HepG2 (cell line): ENCODE measurements around the gene GLIS2. TPM values are rescaled to one million over a fixed set of nuclear protein-coding genes. Genes with fewer than 3 reads are reported as not detected.
A peak's percentile ranks its signal among the peaks of the same experiment; 100 is the strongest.

ENCODE experiments used
- FOXK1 ChIP-seq: sonication (generic); formaldehyde crosslinking; IDR thresholded peaks from 2 replicates; pipeline ENCODE4 v1.4.0; 2020; ENCODE audit warnings: low read depth, missing genetic modification reagents, borderline replicate concordance
- HOXA9 ChIP-seq: sonication (generic); formaldehyde crosslinking; IDR thresholded peaks from 2 replicates; pipeline ENCODE4 v1.8.1; 2022; ENCODE audit warnings: missing genetic modification reagents, mild to moderate bottlenecking, moderate library complexity, borderline replicate concordance
- KDM1A ChIP-seq: IDR thresholded peaks from 2 replicates; pipeline ENCODE4 v1.6.1; 2016; ENCODE audit warnings: missing compliant biosample characterization
- KLF16 ChIP-seq, 2 experiments: sonication (generic) in 1 of 2; formaldehyde crosslinking in 1 of 2; IDR thresholded peaks; 2 replicates each; pipeline versions ENCODE4 v1.6.1 to v1.8.0; 2016 to 2023; ENCODE audit warnings: missing genetic modification reagents in 2 of 2, missing compliant biosample characterization in 1 of 2
- MYC ChIP-seq: sonication (generic); formaldehyde crosslinking; IDR thresholded peaks from 2 replicates; pipeline ENCODE4 v1.9.0; 2021; ENCODE audit warnings: missing genetic modification reagents, borderline replicate concordance
- MZF1 ChIP-seq: sonication (generic); formaldehyde crosslinking; IDR thresholded peaks from 2 replicates; pipeline ENCODE4 v1.8.1; 2023; ENCODE audit warnings: mild to moderate bottlenecking, missing genetic modification reagents, borderline replicate concordance
- NBN ChIP-seq: fragments of 450-650 bp; conservative IDR thresholded peaks from 2 replicates; pipeline ENCODE4 v1.6.1; 2017
- PHF8 ChIP-seq: sonication (generic); formaldehyde crosslinking; IDR thresholded peaks from 2 replicates; pipeline ENCODE4 v1.5.0; 2020; ENCODE audit warnings: missing genetic modification reagents
- SPEN ChIP-seq: sonication (generic); formaldehyde crosslinking; IDR thresholded peaks from 2 replicates; pipeline ENCODE4 v1.5.1; 2020; ENCODE audit warnings: low read depth, mild to moderate bottlenecking, missing genetic modification reagents
- SRF ChIP-seq: IDR thresholded peaks from 2 replicates; pipeline ENCODE4 v1.6.1; 2011; ENCODE audit warnings: mild to moderate bottlenecking, low read depth, low read length, moderate library complexity
- STAT5B ChIP-seq: sonication (generic); formaldehyde crosslinking; IDR thresholded peaks from 2 replicates; pipeline ENCODE4 v1.4.0; 2020; ENCODE audit warnings: missing genetic modification reagents
- TAF15 ChIP-seq: fragments of 200-400 bp; formaldehyde crosslinking; IDR thresholded peaks from one replicate; pipeline ENCODE4 v1.6.1; 2018; ENCODE audit warnings: mild to moderate bottlenecking, low read depth, low read length; ENCODE audit not compliant: poor library complexity, severe bottlenecking
- ZMAT3 ChIP-seq: sonication (generic); formaldehyde crosslinking; conservative IDR thresholded peaks from 2 replicates; pipeline ENCODE4 v1.7.0; 2021; ENCODE audit warnings: missing genetic modification reagents
- ZNF20 ChIP-seq: sonication (generic); formaldehyde crosslinking; IDR thresholded peaks from 2 replicates; pipeline ENCODE4 v1.4.0; 2020; ENCODE audit warnings: mild to moderate bottlenecking, moderate library complexity, missing genetic modification reagents
- ZNF543 ChIP-seq: sonication (generic); formaldehyde crosslinking; IDR thresholded peaks from 2 replicates; pipeline ENCODE4 v1.4.0; 2020; ENCODE audit warnings: mild to moderate bottlenecking, missing genetic modification reagents
- ZNF790 ChIP-seq: sonication (generic); formaldehyde crosslinking; IDR thresholded peaks from 2 replicates; pipeline ENCODE4 v1.8.0; 2022; ENCODE audit warnings: missing genetic modification reagents, mild to moderate bottlenecking, borderline replicate concordance
- ZSCAN9 ChIP-seq: IDR thresholded peaks from 2 replicates; pipeline ENCODE4 v1.6.1; 2016; ENCODE audit warnings: borderline replicate concordance
- polyA plus RNA-seq, 8 experiments: library from polyadenylated mRNA; depleted of rRNA in 3 of 8; stranded (reverse) in 7 of 8; unstranded in 1 of 8; fragments of >200 nt; fragmentation: Illumina TruSeq in 4 of 8; extraction: Trizol in 4 of 8; gene quantifications; 2 replicates each; pipeline versions ENCODE4 v1.2.1 to v1.2.3, GENCODE V29; 2011 to 2016; ENCODE audit warnings: low read depth in 4 of 8, missing spikeins in 1 of 8, mixed read lengths in 1 of 8; ENCODE audit not compliant: insufficient read depth in 1 of 8
- total RNA-seq, 5 experiments: library from RNA; depleted of rRNA; stranded (reverse); fragments of >200 nt; fragmentation: Illumina TruSeq; extraction: Trizol; gene quantifications; 2 replicates each; pipeline ENCODE4 v1.2.3, GENCODE V29; 2016; ENCODE audit warnings: low read depth in 1 of 5
- TF ChIP-seq, protein P1 (sequence below): sonication (generic); formaldehyde crosslinking; IDR thresholded peaks from 2 replicates; pipeline ENCODE4 v1.8.0; 2022; ENCODE audit warnings: missing genetic modification reagents, mild to moderate bottlenecking, inconsistent platforms, borderline replicate concordance
- TF ChIP-seq, protein P2 (sequence below): sonication (generic); formaldehyde crosslinking; IDR thresholded peaks from 2 replicates; pipeline ENCODE4 v1.8.0; 2022; ENCODE audit warnings: missing genetic modification reagents, mild to moderate bottlenecking, moderate library complexity, borderline replicate concordance
- TF ChIP-seq, protein P3 (sequence below): sonication (generic); formaldehyde crosslinking; IDR thresholded peaks from 2 replicates; pipeline ENCODE4 v1.9.0; 2022; ENCODE audit warnings: missing genetic modification reagents, mild to moderate bottlenecking, borderline replicate concordance
- TF ChIP-seq, protein P4 (sequence below): sonication (generic); formaldehyde crosslinking; IDR thresholded peaks from 2 replicates; pipeline ENCODE4 v1.4.0; 2020; ENCODE audit warnings: missing genetic modification reagents

GLIS2 gene
- total and polyA plus RNA-seq, 2 of the 13 experiments (the other 11 are each of a cell fraction or from before 2014, with no cell fraction given), result 0.28 to 0.29 TPM

DNA sequence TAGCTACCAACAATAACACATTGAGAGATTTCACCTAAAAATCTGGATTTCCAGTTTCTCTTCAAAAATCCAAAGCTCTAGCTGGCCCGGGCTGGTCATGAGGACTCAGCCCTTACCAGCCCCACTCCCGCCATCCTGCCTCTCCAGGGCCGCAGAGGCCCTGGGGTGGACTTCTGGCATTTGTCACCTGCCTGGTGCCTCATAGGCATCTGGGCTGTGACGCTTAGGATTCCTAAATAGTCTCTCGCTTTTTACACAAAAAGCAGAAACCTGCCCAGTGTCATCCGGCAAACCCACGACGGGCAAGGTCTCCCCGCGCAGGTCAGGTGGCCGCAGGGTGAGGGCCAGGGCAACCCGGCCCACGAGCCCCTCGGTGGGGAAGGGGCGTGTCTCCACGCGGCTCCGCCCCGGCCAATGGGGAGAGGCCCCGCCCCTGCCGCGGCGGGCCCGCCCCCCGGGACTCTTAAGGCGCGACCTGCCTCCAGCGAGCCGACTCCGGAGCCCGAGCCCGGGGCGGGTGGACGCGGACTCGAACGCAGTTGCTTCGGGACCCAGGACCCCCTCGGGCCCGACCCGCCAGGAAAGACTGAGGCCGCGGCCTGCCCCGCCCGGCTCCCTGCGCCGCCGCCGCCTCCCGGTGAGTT is 55.6 kb downstream of the GLIS2 start, which contains the start of gene VASN (continued):
- TF ChIP-seq, protein P1, sequence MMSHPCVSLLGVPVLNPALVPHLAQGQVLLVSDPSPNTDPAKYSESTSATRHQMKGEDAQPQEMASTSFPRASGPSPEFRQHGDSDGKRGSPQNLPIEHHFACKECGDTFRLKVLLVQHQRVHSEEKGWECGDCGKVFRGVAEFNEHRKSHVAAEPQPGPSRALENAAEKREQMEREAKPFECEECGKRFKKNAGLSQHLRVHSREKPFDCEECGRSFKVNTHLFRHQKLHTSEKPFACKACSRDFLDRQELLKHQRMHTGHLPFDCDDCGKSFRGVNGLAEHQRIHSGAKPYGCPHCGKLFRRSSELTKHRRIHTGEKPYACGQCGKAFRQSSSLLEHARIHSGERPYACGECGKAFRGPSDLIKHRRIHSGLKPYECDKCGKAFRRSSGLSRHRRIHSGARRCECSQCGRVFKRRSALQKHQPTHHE (CRISPR knock-in tag), result 0 out of 2 replicates have a peak, but pooled peaks have one; percentile 53
- peak in 1 of 2 experiments; percentile 66; a peak in 1 of 4 replicates for TF ChIP-seq KLF16 (CRISPR knock-in tag; IDR thresholded peaks at IDR 0.05)
- peak; percentile 57; the same call in 1 of the 2 replicates for TF ChIP-seq ZSCAN9 (CRISPR knock-in tag)
- TF ChIP-seq HOXA9, result no peak
- no peak for TF ChIP-seq KDM1A
- peak; percentile 39; the same call in 1 of the 2 replicates for TF ChIP-seq ZNF543 (CRISPR knock-in tag)
- TF ChIP-seq STAT5B (CRISPR knock-in tag), result peak; percentile 65; the same call in 1 of the 2 replicates
- no peak for TF ChIP-seq ZNF20 (CRISPR knock-in tag)
- TF ChIP-seq, protein P2, sequence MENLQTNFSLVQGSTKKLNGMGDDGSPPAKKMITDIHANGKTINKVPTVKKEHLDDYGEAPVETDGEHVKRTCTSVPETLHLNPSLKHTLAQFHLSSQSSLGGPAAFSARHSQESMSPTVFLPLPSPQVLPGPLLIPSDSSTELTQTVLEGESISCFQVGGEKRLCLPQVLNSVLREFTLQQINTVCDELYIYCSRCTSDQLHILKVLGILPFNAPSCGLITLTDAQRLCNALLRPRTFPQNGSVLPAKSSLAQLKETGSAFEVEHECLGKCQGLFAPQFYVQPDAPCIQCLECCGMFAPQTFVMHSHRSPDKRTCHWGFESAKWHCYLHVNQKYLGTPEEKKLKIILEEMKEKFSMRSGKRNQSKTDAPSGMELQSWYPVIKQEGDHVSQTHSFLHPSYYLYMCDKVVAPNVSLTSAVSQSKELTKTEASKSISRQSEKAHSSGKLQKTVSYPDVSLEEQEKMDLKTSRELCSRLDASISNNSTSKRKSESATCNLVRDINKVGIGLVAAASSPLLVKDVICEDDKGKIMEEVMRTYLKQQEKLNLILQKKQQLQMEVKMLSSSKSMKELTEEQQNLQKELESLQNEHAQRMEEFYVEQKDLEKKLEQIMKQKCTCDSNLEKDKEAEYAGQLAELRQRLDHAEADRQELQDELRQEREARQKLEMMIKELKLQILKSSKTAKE, result no peak
- peak; percentile 29; the same call in 1 of the 2 replicates for TF ChIP-seq SPEN (CRISPR knock-in tag)
- peak; percentile 77 for TF ChIP-seq PHF8 (CRISPR knock-in tag)
- 0 out of 2 replicates have a peak, but pooled peaks have one; percentile 25 for TF ChIP-seq SRF
- no peak for TF ChIP-seq MZF1 (CRISPR knock-in tag)
- peak; percentile 25 for TF ChIP-seq TAF15
- TF ChIP-seq, protein P3, sequence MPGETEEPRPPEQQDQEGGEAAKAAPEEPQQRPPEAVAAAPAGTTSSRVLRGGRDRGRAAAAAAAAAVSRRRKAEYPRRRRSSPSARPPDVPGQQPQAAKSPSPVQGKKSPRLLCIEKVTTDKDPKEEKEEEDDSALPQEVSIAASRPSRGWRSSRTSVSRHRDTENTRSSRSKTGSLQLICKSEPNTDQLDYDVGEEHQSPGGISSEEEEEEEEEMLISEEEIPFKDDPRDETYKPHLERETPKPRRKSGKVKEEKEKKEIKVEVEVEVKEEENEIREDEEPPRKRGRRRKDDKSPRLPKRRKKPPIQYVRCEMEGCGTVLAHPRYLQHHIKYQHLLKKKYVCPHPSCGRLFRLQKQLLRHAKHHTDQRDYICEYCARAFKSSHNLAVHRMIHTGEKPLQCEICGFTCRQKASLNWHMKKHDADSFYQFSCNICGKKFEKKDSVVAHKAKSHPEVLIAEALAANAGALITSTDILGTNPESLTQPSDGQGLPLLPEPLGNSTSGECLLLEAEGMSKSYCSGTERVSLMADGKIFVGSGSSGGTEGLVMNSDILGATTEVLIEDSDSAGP (CRISPR knock-in tag), result peak; percentile 69; the same call in 1 of the 2 replicates
- TF ChIP-seq FOXK1 (CRISPR knock-in tag), result peak; percentile 9; the same call in 1 of the 2 replicates
- TF ChIP-seq, protein P4, sequence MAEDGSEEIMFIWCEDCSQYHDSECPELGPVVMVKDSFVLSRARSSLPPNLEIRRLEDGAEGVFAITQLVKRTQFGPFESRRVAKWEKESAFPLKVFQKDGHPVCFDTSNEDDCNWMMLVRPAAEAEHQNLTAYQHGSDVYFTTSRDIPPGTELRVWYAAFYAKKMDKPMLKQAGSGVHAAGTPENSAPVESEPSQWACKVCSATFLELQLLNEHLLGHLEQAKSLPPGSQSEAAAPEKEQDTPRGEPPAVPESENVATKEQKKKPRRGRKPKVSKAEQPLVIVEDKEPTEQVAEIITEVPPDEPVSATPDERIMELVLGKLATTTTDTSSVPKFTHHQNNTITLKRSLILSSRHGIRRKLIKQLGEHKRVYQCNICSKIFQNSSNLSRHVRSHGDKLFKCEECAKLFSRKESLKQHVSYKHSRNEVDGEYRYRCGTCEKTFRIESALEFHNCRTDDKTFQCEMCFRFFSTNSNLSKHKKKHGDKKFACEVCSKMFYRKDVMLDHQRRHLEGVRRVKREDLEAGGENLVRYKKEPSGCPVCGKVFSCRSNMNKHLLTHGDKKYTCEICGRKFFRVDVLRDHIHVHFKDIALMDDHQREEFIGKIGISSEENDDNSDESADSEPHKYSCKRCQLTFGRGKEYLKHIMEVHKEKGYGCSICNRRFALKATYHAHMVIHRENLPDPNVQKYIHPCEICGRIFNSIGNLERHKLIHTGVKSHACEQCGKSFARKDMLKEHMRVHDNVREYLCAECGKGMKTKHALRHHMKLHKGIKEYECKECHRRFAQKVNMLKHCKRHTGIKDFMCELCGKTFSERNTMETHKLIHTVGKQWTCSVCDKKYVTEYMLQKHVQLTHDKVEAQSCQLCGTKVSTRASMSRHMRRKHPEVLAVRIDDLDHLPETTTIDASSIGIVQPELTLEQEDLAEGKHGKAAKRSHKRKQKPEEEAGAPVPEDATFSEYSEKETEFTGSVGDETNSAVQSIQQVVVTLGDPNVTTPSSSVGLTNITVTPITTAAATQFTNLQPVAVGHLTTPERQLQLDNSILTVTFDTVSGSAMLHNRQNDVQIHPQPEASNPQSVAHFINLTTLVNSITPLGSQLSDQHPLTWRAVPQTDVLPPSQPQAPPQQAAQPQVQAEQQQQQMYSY (CRISPR knock-in tag), result peak; percentile 37; the same call in 1 of the 2 replicates
- TF ChIP-seq ZMAT3, result peak; percentile 81
- peak; percentile 60; the same call in 1 of the 2 replicates for TF ChIP-seq MYC
- TF ChIP-seq NBN, result no peak
- TF ChIP-seq ZNF790 (CRISPR knock-in tag), result no peak
